HG02642 (cell line): ENCODE measurements around the gene TMEM108.

Experiments
- ATAC-seq: cut with Tn5 transposase; IDR thresholded peaks from one replicate; pipeline ENCODE4 v1.9.1; 2021; ENCODE audit warnings: mild to moderate bottlenecking; ENCODE audit not compliant: unreplicated experiment, poor library complexity

TMEM108 gene

GRCh38 chr3:133401374-133402135 lies 363.4 kb downstream of the TMEM108 start:
- ATAC-seq = no peak

GRCh38 chr3:133404920-133405319 lies 366.7 kb downstream of the TMEM108 start:
- ATAC-seq = no peak

GRCh38 chr3:133408366-133408765 lies 370.2 kb downstream of the TMEM108 start:
- no peak for ATAC-seq

GRCh38 chr3:133408961-133409360 lies 370.8 kb downstream of the TMEM108 start:
- ATAC-seq = no peak

- no peak for ATAC-seq
Measured at GRCh38 chr3:133410191-133410892, 372.2 kb downstream of the TMEM108 start.

GRCh38 chr3:133412183-133413132 lies 374.3 kb downstream of the TMEM108 start:
- no peak for ATAC-seq

GRCh38 chr3:133413161-133414020 lies 375.2 kb downstream of the TMEM108 start:
- ATAC-seq = no peak

GRCh38 chr3:133414021-133414392 lies 375.8 kb downstream of the TMEM108 start:
- no peak for ATAC-seq

- ATAC-seq = no peak
Measured at GRCh38 chr3:133418361-133418760, 380.2 kb downstream of the TMEM108 start.

- no peak for ATAC-seq
Measured at GRCh38 chr3:133419151-133419909, 381.1 kb downstream of the TMEM108 start.

- ATAC-seq = no peak
Measured at GRCh38 chr3:133424937-133425869, 387.0 kb downstream of the TMEM108 start.

- ATAC-seq = no peak
Measured at GRCh38 chr3:133425898-133426297, 387.7 kb downstream of the TMEM108 start.

GRCh38 chr3:133426721-133427120 lies 388.5 kb downstream of the TMEM108 start:
- no peak for ATAC-seq

- no peak for ATAC-seq
Measured at GRCh38 chr3:133428552-133428951, 390.4 kb downstream of the TMEM108 start.

- no peak for ATAC-seq
Measured at GRCh38 chr3:133429063-133429462, 390.9 kb downstream of the TMEM108 start.

- no peak for ATAC-seq
Measured at GRCh38 chr3:133439563-133439962, 401.4 kb downstream of the TMEM108 start.

GRCh38 chr3:133440652-133441051 lies 402.5 kb downstream of the TMEM108 start:
- no peak for ATAC-seq

GRCh38 chr3:133441867-133442270 lies 403.7 kb downstream of the TMEM108 start:
- peak; percentile 64 for ATAC-seq
